HG03039 (cell line): ENCODE measurements around the gene RYR3.

Experiments used
- ATAC-seq: cut with Tn5 transposase; IDR thresholded peaks from one replicate; pipeline ENCODE4 v1.9.1; 2021; ENCODE audit warnings: mild to moderate bottlenecking, moderate library complexity; ENCODE audit not compliant: unreplicated experiment

The RYR3 gene

GRCh38 chr15:33310481-33311311, at the start of gene RYR3:
TSS of gene RYR3 (plus strand) at chr15:33310967. CDS start at chr15:33311046, 79 bp downstream.
- no peak for ATAC-seq

GRCh38 chr15:33262306-33262705, 48.5 kb upstream of the RYR3 start:
- ATAC-seq: no peak

- ATAC-seq: no peak
These were observed 33.1 kb upstream of the RYR3 start for GRCh38 chr15:33277689-33278088.

GRCh38 chr15:33278816-33279612, 31.8 kb upstream of the RYR3 start:
- ATAC-seq: no peak

- no peak for ATAC-seq
These were observed 31.1 kb upstream of the RYR3 start for GRCh38 chr15:33279613-33280205.

GRCh38 chr15:33282226-33283020, 28.3 kb upstream of the RYR3 start:
- no peak for ATAC-seq

- no peak for ATAC-seq
These were observed 27.2 kb upstream of the RYR3 start for GRCh38 chr15:33283576-33283975.

GRCh38 chr15:33284336-33284735, 26.4 kb upstream of the RYR3 start:
- ATAC-seq: no peak

- ATAC-seq: no peak
These were observed 18.0 kb upstream of the RYR3 start for GRCh38 chr15:33292717-33293307.

GRCh38 chr15:33293713-33294334, 16.9 kb upstream of the RYR3 start:
- ATAC-seq: no peak

- ATAC-seq: no peak
These were observed 14.7 kb upstream of the RYR3 start for GRCh38 chr15:33296050-33296449.

- ATAC-seq: no peak
These were observed 13.9 kb upstream of the RYR3 start for GRCh38 chr15:33296856-33297255.

GRCh38 chr15:33298631-33299030, 12.1 kb upstream of the RYR3 start:
- no peak for ATAC-seq

GRCh38 chr15:33304924-33305323, 5.8 kb upstream of the RYR3 start:
- no peak for ATAC-seq

- no peak for ATAC-seq
These were observed 1.0 kb upstream of the RYR3 start for GRCh38 chr15:33309602-33310276.

- no peak for ATAC-seq
These were observed 675 bp downstream of the RYR3 start for GRCh38 chr15:33311312-33311971.

GRCh38 chr15:33313491-33313890, 2.7 kb downstream of the RYR3 start:
- no peak for ATAC-seq

GRCh38 chr15:33314069-33314468, 3.3 kb downstream of the RYR3 start:
- ATAC-seq: no peak

GRCh38 chr15:33315044-33315443, 4.3 kb downstream of the RYR3 start:
- ATAC-seq: no peak
